K562 (cell line): ENCODE results near the gene DDAH1. TPM values are rescaled to one million over a fixed set of nuclear protein-coding genes. Genes with fewer than 3 reads are reported as not detected.

Experiments used
- CHD1 ChIP-seq: fragments of 200-600 bp; sonication (generic); IDR thresholded peaks from one replicate; pipeline ENCODE4 v1.6.1; 2012; ENCODE audit warnings: mild to moderate bottlenecking, moderate library complexity, low read length, inconsistent platforms
- FOXJ2 ChIP-seq: fragments of 200-800 bp; sonication (Bioruptor generic); IDR thresholded peaks from 2 replicates; pipeline ENCODE4 v1.6.1; 2016; ENCODE audit warnings: missing genetic modification characterization, missing compliant biosample characterization
- KLF16 ChIP-seq: IDR thresholded peaks from 2 replicates; pipeline ENCODE4 v1.6.1; 2016; ENCODE audit warnings: antibody characterized with exemption
- L3MBTL2 ChIP-seq: fragments of 450-650 bp; IDR thresholded peaks from 2 replicates; pipeline ENCODE4 v1.6.1; 2016; ENCODE audit warnings: mild to moderate bottlenecking, moderate library complexity
- MAZ ChIP-seq, 2 experiments: fragments of 450-650 bp in 1 of 2; sonication (generic) in 1 of 2; formaldehyde crosslinking; IDR thresholded peaks in 1 of 2; conservative IDR thresholded peaks in 1 of 2; 2 replicates each; pipeline versions ENCODE4 v1.4.0 to v1.5.0; 2020; ENCODE audit warnings: mild to moderate bottlenecking in 1 of 2, missing genetic modification reagents in 1 of 2
- MEF2D ChIP-seq: conservative IDR thresholded peaks from 2 replicates; pipeline ENCODE4 v1.6.1; 2016; ENCODE audit warnings: low read depth, missing genetic modification characterization, missing compliant biosample characterization
- NCOA2 ChIP-seq, 2 experiments: fragments of 450-650 bp; IDR thresholded peaks; 2 replicates each; pipeline ENCODE4 v1.6.1; 2018; ENCODE audit warnings: mild to moderate bottlenecking in 2 of 2, moderate library complexity in 1 of 2; ENCODE audit not compliant: partially characterized antibody in 2 of 2
- PPARD ChIP-seq: fragments of 250-450 bp; sonication (Bioruptor Pico); IDR thresholded peaks from 2 replicates; pipeline ENCODE4 v1.8.0; 2022; ENCODE audit warnings: inconsistent platforms, mild to moderate bottlenecking, moderate library complexity
- RBM39 ChIP-seq: fragments of 200-400 bp; formaldehyde crosslinking; optimal IDR thresholded peaks from 2 replicates; pipeline ENCODE3; 2018; ENCODE audit warnings: low read depth, low read length
- RHOXF2B ChIP-seq: fragments of 250-450 bp; sonication (Bioruptor Pico); conservative IDR thresholded peaks from 2 replicates; pipeline ENCODE4 v1.5.1; 2021
- SETDB1 ChIP-seq: IDR thresholded peaks from one replicate; pipeline ENCODE4 v1.6.1; 2012; ENCODE audit warnings: low read length, control low read depth, inconsistent platforms
- SMC3 ChIP-seq: conservative IDR thresholded peaks from 2 replicates; pipeline ENCODE4 v1.6.1; 2011; ENCODE audit warnings: low read depth, low read length, improper control_type of control experiment; ENCODE audit not compliant: insufficient read depth
- YBX1 ChIP-seq: fragments of 450-650 bp; IDR thresholded peaks from 2 replicates; pipeline ENCODE4 v1.7.1; 2016; ENCODE audit warnings: mild to moderate bottlenecking
- ZNF507 ChIP-seq: conservative IDR thresholded peaks from 2 replicates; pipeline ENCODE4 v1.6.1; 2017; ENCODE audit warnings: missing genetic modification characterization, missing compliant biosample characterization
- polyA plus RNA-seq, 8 experiments: library from polyadenylated mRNA; depleted of rRNA in 4 of 8; stranded (reverse) in 5 of 8; unstranded in 3 of 8; fragments of >200 nt; fragmentation: Nextera tagmentation in 2 of 8; fragmentation: Illumina TruSeq in 1 of 8; extraction: Ambion mirVana in 2 of 8; extraction: Trizol in 1 of 8; gene quantifications; 2 replicates each; pipeline versions ENCODE4 v1.2.1 to v1.2.3, GENCODE V29; 2011 to 2014; ENCODE audit warnings: inconsistent platforms in 1 of 8, missing spikeins in 1 of 8
- total RNA-seq, 7 experiments: library from RNA; depleted of rRNA in 6 of 7; stranded (reverse); fragments of >200 nt in 6 of 7; fragmentation: Illumina TruSeq in 2 of 7; extraction: Trizol in 2 of 7; gene quantifications; 2 replicates each; pipeline versions ENCODE4 v1.2.1 to v1.2.3, GENCODE V29; 2011 to 2021; ENCODE audit warnings: low replicate concordance in 1 of 7
- TF ChIP-seq, protein P1 (sequence below): fragments of 450-650 bp; formaldehyde crosslinking; IDR thresholded peaks from 2 replicates; pipeline ENCODE4 v1.4.0; 2022; ENCODE audit warnings: mild to moderate bottlenecking, moderate library complexity
- TF ChIP-seq, protein P2 (sequence below): fragments of 250-450 bp; sonication (Bioruptor Pico); IDR thresholded peaks from 2 replicates; pipeline ENCODE4 v1.5.0; 2020; ENCODE audit warnings: mild to moderate bottlenecking, borderline replicate concordance
- TF ChIP-seq, protein P3 (sequence below): fragments of 450-650 bp; IDR thresholded peaks from 2 replicates; pipeline ENCODE4 v1.7.1; 2018; ENCODE audit warnings: mild to moderate bottlenecking, low read depth; ENCODE audit not compliant: partially characterized antibody
- TF ChIP-seq, protein P4 (sequence below): fragments of 250-450 bp; sonication (Bioruptor Pico); IDR thresholded peaks from 2 replicates; pipeline ENCODE4 v1.4.0; 2020; ENCODE audit warnings: mild to moderate bottlenecking, moderate library complexity
- TF ChIP-seq, protein P5 (sequence below): sonication (generic); formaldehyde crosslinking; IDR thresholded peaks from 2 replicates; pipeline ENCODE4 v1.8.0; 2022; ENCODE audit warnings: missing genetic modification reagents, mild to moderate bottlenecking, moderate library complexity, borderline replicate concordance

The DDAH1 gene
- total and polyA plus RNA-seq, 9 of the 15 experiments (the other 6 are each of a cell fraction or from before 2014, with no cell fraction given): 0.04 to 0.24 (median 0.10) TPM

DNA sequence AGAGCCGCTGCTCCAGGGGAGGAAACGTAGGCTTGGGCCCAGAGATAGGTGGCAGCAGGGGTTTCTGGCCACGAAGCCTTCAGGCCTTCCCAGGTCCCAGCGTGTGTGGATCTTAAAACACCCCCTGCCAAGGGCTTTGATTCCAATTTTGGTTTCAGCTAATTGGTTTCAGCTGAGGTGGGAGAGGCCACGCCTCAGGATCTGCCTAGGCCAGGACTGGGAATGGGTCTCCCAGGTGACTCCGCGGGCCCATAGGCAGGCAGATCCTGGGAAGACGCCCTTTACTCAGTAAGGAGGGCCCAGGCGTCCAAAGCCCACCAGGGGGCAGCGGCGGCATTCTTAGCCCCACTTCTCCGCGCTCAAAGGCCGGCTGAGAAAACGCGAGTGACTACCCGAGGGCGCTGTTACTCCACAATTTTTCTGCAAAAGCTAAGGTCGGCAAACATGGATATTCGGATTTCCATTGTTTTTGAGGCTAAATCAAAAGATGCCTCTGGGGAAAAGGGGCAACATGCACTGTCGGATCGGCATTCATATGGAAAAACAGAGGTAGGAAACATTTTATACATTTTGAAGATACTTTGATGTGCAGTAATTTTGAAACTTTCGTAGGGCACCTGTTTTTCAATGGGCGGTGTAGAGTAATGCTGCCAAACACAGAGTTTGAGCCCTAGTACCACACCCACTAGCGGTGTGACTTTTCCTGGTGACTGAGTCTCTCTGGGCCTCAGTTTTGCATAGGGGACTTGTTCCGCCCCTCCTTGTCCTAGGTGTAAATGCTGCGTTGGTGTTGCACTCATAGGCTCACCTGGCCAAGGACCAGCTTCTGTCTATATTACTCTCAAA is 156.7 kb downstream of the DDAH1 start (continued):
- TF ChIP-seq, protein P1, sequence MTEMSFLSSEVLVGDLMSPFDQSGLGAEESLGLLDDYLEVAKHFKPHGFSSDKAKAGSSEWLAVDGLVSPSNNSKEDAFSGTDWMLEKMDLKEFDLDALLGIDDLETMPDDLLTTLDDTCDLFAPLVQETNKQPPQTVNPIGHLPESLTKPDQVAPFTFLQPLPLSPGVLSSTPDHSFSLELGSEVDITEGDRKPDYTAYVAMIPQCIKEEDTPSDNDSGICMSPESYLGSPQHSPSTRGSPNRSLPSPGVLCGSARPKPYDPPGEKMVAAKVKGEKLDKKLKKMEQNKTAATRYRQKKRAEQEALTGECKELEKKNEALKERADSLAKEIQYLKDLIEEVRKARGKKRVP: no peak
- TF ChIP-seq CHD1 (no peak), SETDB1 (no peak), MEF2D (no peak), PPARD (CRISPR knock-in tag) (no peak), RHOXF2B (CRISPR knock-in tag) (no peak), YBX1 (no peak), NCOA2 (IDR thresholded peaks at IDR 0.05; ENCODE audit: partially characterized antibody in 2 of 2) (no peak), ZNF507 (tag) (no peak), FOXJ2 (tag) (no peak), KLF16 (0 out of 2 replicates have a peak, but pooled peaks have one; percentile 46), RBM39 (no peak), L3MBTL2 (peak; percentile 43; the same call in 1 of the 2 replicates), MAZ (CRISPR knock-in tag; conservative IDR thresholded peaks at IDR 0.05 in 1 of 2, IDR thresholded peaks at IDR 0.05 in 1 of 2) (peak in 1 of 2 experiments; percentile 37; a peak in 1 of 4 replicates), SMC3 (peak; percentile 91)
- TF ChIP-seq, protein P2, sequence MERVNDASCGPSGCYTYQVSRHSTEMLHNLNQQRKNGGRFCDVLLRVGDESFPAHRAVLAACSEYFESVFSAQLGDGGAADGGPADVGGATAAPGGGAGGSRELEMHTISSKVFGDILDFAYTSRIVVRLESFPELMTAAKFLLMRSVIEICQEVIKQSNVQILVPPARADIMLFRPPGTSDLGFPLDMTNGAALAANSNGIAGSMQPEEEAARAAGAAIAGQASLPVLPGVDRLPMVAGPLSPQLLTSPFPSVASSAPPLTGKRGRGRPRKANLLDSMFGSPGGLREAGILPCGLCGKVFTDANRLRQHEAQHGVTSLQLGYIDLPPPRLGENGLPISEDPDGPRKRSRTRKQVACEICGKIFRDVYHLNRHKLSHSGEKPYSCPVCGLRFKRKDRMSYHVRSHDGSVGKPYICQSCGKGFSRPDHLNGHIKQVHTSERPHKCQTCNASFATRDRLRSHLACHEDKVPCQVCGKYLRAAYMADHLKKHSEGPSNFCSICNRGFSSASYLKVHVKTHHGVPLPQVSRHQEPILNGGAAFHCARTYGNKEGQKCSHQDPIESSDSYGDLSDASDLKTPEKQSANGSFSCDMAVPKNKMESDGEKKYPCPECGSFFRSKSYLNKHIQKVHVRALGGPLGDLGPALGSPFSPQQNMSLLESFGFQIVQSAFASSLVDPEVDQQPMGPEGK (CRISPR knock-in tag): no peak
- TF ChIP-seq, protein P3, sequence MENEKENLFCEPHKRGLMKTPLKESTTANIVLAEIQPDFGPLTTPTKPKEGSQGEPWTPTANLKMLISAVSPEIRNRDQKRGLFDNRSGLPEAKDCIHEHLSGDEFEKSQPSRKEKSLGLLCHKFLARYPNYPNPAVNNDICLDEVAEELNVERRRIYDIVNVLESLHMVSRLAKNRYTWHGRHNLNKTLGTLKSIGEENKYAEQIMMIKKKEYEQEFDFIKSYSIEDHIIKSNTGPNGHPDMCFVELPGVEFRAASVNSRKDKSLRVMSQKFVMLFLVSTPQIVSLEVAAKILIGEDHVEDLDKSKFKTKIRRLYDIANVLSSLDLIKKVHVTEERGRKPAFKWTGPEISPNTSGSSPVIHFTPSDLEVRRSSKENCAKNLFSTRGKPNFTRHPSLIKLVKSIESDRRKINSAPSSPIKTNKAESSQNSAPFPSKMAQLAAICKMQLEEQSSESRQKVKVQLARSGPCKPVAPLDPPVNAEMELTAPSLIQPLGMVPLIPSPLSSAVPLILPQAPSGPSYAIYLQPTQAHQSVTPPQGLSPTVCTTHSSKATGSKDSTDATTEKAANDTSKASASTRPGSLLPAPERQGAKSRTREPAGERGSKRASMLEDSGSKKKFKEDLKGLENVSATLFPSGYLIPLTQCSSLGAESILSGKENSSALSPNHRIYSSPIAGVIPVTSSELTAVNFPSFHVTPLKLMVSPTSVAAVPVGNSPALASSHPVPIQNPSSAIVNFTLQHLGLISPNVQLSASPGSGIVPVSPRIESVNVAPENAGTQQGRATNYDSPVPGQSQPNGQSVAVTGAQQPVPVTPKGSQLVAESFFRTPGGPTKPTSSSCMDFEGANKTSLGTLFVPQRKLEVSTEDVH: no peak
- TF ChIP-seq, protein P4, sequence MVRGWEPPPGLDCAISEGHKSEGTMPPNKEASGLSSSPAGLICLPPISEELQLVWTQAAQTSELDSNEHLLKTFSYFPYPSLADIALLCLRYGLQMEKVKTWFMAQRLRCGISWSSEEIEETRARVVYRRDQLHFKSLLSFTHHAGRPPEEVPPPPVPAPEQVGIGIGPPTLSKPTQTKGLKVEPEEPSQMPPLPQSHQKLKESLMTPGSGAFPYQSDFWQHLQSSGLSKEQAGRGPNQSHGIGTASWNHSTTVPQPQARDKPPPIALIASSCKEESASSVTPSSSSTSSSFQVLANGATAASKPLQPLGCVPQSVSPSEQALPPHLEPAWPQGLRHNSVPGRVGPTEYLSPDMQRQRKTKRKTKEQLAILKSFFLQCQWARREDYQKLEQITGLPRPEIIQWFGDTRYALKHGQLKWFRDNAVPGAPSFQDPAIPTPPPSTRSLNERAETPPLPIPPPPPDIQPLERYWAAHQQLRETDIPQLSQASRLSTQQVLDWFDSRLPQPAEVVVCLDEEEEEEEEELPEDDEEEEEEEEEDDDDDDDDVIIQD: no peak
- TF ChIP-seq, protein P5, sequence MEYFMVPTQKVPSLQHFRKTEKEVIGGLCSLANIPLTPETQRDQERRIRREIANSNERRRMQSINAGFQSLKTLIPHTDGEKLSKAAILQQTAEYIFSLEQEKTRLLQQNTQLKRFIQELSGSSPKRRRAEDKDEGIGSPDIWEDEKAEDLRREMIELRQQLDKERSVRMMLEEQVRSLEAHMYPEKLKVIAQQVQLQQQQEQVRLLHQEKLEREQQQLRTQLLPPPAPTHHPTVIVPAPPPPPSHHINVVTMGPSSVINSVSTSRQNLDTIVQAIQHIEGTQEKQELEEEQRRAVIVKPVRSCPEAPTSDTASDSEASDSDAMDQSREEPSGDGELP (CRISPR knock-in tag): peak; percentile 45; the same call in 1 of the 2 replicates
